Keratinocyte (primary cell): ENCODE results near the gene GFPT2. TPM values are rescaled to one million over a fixed set of nuclear protein-coding genes. Genes with fewer than 3 reads are reported as not detected.

ENCODE experiments used
- DNase-seq: peaks from one replicate; pipeline ENCODE4 v3.0.0-alpha.2; 2011; ENCODE audit warnings: low read depth, missing footprints, low spot score
- FAIRE-seq: peaks from 2 replicates; lab custom pipeline; 2011; peaks lifted over from hg19 to GRCh38; lab: Jason Lieb, UNC
- H2AFZ ChIP-seq: 2 replicates; pipeline ENCODE4 v1.6.0; 2012; ENCODE audit warnings: low read length, control low read depth, inconsistent platforms; ENCODE audit not compliant: control insufficient read depth
- H3K27ac ChIP-seq: 2 replicates; pipeline ENCODE4 v1.5.1; 2011; ENCODE audit warnings: low read length; ENCODE audit not compliant: control insufficient read depth, insufficient read depth
- H3K27me3 ChIP-seq: 3 replicates; pipeline ENCODE4 v1.6.0; 2011; ENCODE audit warnings: low read length; ENCODE audit not compliant: control insufficient read depth, insufficient read depth; ENCODE audit errors: extremely low read depth
- H3K36me3 ChIP-seq, 2 experiments: 2 replicates in 1 of 2; 3 replicates in 1 of 2; pipeline ENCODE4 v1.5.1; 2011; ENCODE audit warnings: low read length in 2 of 2, mild to moderate bottlenecking in 1 of 2; ENCODE audit not compliant: control insufficient read depth in 2 of 2, insufficient read depth in 2 of 2; ENCODE audit errors: extremely low read depth in 1 of 2
- H3K4me1 ChIP-seq: 3 replicates; pipeline ENCODE4 v1.5.1; 2011; ENCODE audit warnings: low read length; ENCODE audit not compliant: control insufficient read depth, insufficient read depth; ENCODE audit errors: extremely low read depth
- H3K4me2 ChIP-seq: 3 replicates; pipeline ENCODE4 v1.6.0; 2011; ENCODE audit warnings: low read depth, low read length; ENCODE audit not compliant: control insufficient read depth, insufficient read depth; ENCODE audit errors: extremely low read depth
- H3K4me3 ChIP-seq, 3 experiments: fragments of 200-600 bp in 1 of 3; sonication (generic) in 1 of 3; 2 replicates in 2 of 3; 3 replicates in 1 of 3; pipeline ENCODE4 v1.5.1; 2011 to 2016; ENCODE audit warnings: low read length in 3 of 3, mild to moderate bottlenecking in 3 of 3, control low read depth in 2 of 3, inconsistent platforms in 1 of 3, low read depth in 1 of 3, mixed read lengths in 1 of 3, mixed run types in 1 of 3, moderate library complexity in 1 of 3; ENCODE audit not compliant: control insufficient read depth in 2 of 3, insufficient read depth in 2 of 3; ENCODE audit errors: extremely low read depth in 1 of 3
- H3K79me2 ChIP-seq: 2 replicates; pipeline ENCODE4 v1.6.0; 2012; ENCODE audit warnings: low read length; ENCODE audit not compliant: control insufficient read depth, insufficient read depth
- H3K9ac ChIP-seq: 3 replicates; pipeline ENCODE4 v1.6.0; 2011; ENCODE audit warnings: low read length; ENCODE audit not compliant: control insufficient read depth, insufficient read depth; ENCODE audit errors: extremely low read depth
- H3K9me1 ChIP-seq: 3 replicates; pipeline ENCODE4 v1.6.0; 2011; ENCODE audit warnings: low read length; ENCODE audit not compliant: control insufficient read depth, insufficient read depth; ENCODE audit errors: extremely low read depth
- H3K9me3 ChIP-seq: 2 replicates; pipeline ENCODE4 v1.5.1; 2012; ENCODE audit warnings: low read depth, low read length; ENCODE audit not compliant: control insufficient read depth
- H4K20me1 ChIP-seq: 3 replicates; pipeline ENCODE4 v1.6.0; 2011; ENCODE audit warnings: low read length; ENCODE audit not compliant: control insufficient read depth, insufficient read depth; ENCODE audit errors: extremely low read depth
- CTCF ChIP-seq, 3 experiments: IDR thresholded peaks in 1 of 3; conservative IDR thresholded peaks in 1 of 3; optimal IDR thresholded peaks in 1 of 3; 2 replicates in 2 of 3; 3 replicates in 1 of 3; pipeline versions ENCODE3 to v1.5.1; 2011; ENCODE audit warnings: low read length in 3 of 3, mild to moderate bottlenecking in 3 of 3, moderate library complexity in 2 of 3, control low read depth in 1 of 3, inconsistent platforms in 1 of 3; ENCODE audit not compliant: insufficient read depth in 2 of 3; ENCODE audit errors: extremely low read depth in 1 of 3
- EZH2 ChIP-seq: IDR thresholded peaks from one replicate; pipeline ENCODE4 v1.6.1; 2012; ENCODE audit warnings: inconsistent platforms, mild to moderate bottlenecking, low read length, moderate library complexity
- dilution Hi-C: fragments of 300-500 bp; cut with MboI; formaldehyde crosslinking; loops from one replicate; pipeline ENCODE4 v1.7.0; 2020; ENCODE audit warnings: low sequenced_read_pairs; ENCODE audit not compliant: extremely low pct_ligation_motif_present
- polyA plus RNA-seq, 5 experiments: library from polyadenylated mRNA; depleted of rRNA in 3 of 5; stranded (reverse) in 3 of 5; stranded (forward) in 1 of 5; unstranded in 1 of 5; fragments of >200 nt; gene quantifications; 1 replicate in 1 of 5; 2 replicates in 3 of 5; 3 replicates in 1 of 5; pipeline versions ENCODE4 v1.2.1 to v1.2.3, GENCODE V29; 2011 to 2012; ENCODE audit warnings: missing spikeins in 2 of 5, low read depth in 1 of 5, low replicate concordance in 1 of 5

The GFPT2 gene
- polyA plus RNA-seq, 1 donor (not counting 4 experiments of a cell fraction or from before 2014, with no cell fraction given), result not detected

- Histone ChIP-seq H3K4me3 (no peak overlapping the region), H2AFZ (no peak overlapping the region), H3K79me2 (no peaks in the 10 kb centered on the region), H3K9me1 (no peaks in the 10 kb centered on the region), H3K9me3 (no peaks in the 10 kb centered on the region), H3K9ac (no peak overlapping the region), H3K27me3 (peaks cover 42% of the 10 kb centered on the region), H3K36me3 (no peaks in the 10 kb centered on the region), H4K20me1 (no peaks in the 10 kb centered on the region), H3K4me2 (no peak overlapping the region), H3K4me1 (no peaks in the 10 kb centered on the region), H3K27ac (no peak overlapping the region)
- FAIRE-seq (no peak), DNase-seq (no peak)
- dilution Hi-C loops, result no loop called here
- TF ChIP-seq CTCF (optimal IDR thresholded peaks at IDR 0.05 in 1 of 3, IDR thresholded peaks at IDR 0.05 in 1 of 3, conservative IDR thresholded peaks at IDR 0.05 in 1 of 3; ENCODE audit: extremely low read depth in 1 of 3, insufficient read depth in 2 of 3, low read length in 3 of 3) (no peak), EZH2 (no peak)
Observed at GRCh38 chr5:180349391-180349790, 3.7 kb downstream of the GFPT2 start.

- Histone ChIP-seq H3K4me1 (no peaks in the 10 kb centered on the region), H3K4me2 (no peak overlapping the region), H4K20me1 (no peaks in the 10 kb centered on the region), H2AFZ (no peak overlapping the region), H3K27me3 (peaks cover 31% of the 10 kb centered on the region), H3K36me3 (no peaks in the 10 kb centered on the region), H3K4me3 (no peak overlapping the region), H3K27ac (no peak overlapping the region), H3K9ac (no peak overlapping the region), H3K79me2 (no peaks in the 10 kb centered on the region), H3K9me3 (no peaks in the 10 kb centered on the region), H3K9me1 (no peaks in the 10 kb centered on the region)
- FAIRE-seq, result no peak
- dilution Hi-C loops, result no loop called here
- no peak for TF ChIP-seq EZH2
- TF ChIP-seq CTCF (optimal IDR thresholded peaks at IDR 0.05 in 1 of 3, IDR thresholded peaks at IDR 0.05 in 1 of 3, conservative IDR thresholded peaks at IDR 0.05 in 1 of 3; ENCODE audit: extremely low read depth in 1 of 3, insufficient read depth in 2 of 3, low read length in 3 of 3), result no peak
- no peak for DNase-seq
Observed at GRCh38 chr5:180348336-180348735, 4.8 kb downstream of the GFPT2 start.
